ENCODE measurements around the gene MELK. TPM values are rescaled to one million over a fixed set of nuclear protein-coding genes. Genes with fewer than 3 reads are reported as not detected.

The MELK gene
- total and polyA plus RNA-seq, 2 of the 13 experiments (the other 11 are each of a cell fraction or from before 2014, with no cell fraction given): 16.7 to 50.4 TPM

DNA sequence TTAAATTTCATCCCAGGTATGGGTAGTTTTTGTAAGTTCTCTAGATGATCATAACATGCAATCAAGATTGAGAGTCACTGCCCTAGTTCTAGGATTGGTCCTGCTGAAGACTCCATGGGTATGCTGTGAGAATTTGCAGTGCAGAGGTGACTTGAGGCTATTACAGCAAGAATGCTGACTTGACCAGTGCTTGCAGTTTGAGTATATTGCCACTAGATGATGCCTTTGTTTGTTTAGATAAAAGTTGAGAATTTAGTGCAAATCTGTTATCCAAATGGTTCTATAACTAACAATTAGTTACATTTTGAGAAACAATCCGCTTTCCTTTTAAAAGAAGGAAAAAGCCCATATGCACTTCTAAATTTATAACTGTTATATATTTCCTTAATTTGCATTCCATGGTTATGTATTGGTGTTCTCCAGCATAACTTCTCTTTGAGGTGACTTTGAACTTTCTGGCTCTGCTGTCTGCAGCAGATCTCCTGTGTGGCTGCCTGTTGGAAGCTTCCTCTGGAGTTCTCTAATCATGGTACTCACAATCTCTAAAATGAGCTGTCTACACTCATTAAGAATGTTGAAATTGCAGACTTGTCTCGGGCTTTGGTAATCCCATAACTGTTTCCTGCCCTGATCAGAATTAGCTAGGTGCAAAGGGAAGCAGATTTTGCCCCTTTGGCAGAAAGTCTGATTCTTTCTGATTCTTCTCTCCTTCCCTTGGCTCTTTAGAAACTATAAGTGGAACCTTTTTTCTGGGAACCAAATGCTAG lies 24.9 kb downstream of the MELK start:
- no TSS peak for BruUV-seq (replicated peaks)
- Histone ChIP-seq H3K36me3 (replicated peaks in 1 of 2; ENCODE audit: control insufficient read depth in 1 of 2, insufficient read depth in 2 of 2, low read length in 2 of 2) (peaks cover 11 to 38% of the 10 kb centered on the region in 2 experiments), H3K4me2 (ENCODE audit: low read depth, low read length) (no peak overlapping the region), H3K4me1 (ENCODE audit: insufficient read depth, low read length) (no peaks in the 10 kb centered on the region), H3K4me3 (replicated peaks in 1 of 3; ENCODE audit: insufficient read depth in 1 of 3, low read depth in 2 of 3, low read length in 3 of 3) (no peak overlapping the region), H3K27ac (ENCODE audit: extremely low read length, insufficient read depth, low read length) (no peak overlapping the region), H3K9me3 (ENCODE audit: low read length) (no peaks in the 10 kb centered on the region), H3K79me2 (ENCODE audit: insufficient read depth, low read length) (no peaks in the 10 kb centered on the region), H4K20me1 (ENCODE audit: insufficient read depth, low read length) (peaks cover 3% of the 10 kb centered on the region; the same call in 1 of the 2 replicates), H2AFZ (ENCODE audit: low read length) (no peak overlapping the region), H3K9ac (ENCODE audit: insufficient read depth, low read depth, low read length) (no peak overlapping the region), H3K27me3 (ENCODE audit: control insufficient read depth in 1 of 2, insufficient read depth in 2 of 2, low read length in 2 of 2) (no peaks in the 10 kb centered on the region)
- DNase-seq (ENCODE audit: low spot score): peak; percentile 58
- intact Hi-C loops (cut with micrococcal nuclease; ENCODE audit: unreplicated experiment): no loop called here
- FAIRE-seq: peak; percentile 83
- ChIA-PET CTCF (ENCODE audit: low intra/inter-chr PET ratio, low total read pairs) (interaction anchor here (2.0 kb wide), 1 partner anchor 131 kb away, joined by 7 read pairs; no protein-coding TSS in a partner anchor), POLR2A (no interaction called here)
- 98% methylated on average over 2 of the region's 2 CpGs for WGBS (ENCODE audit: low lambda C conversion rate)
- peak; percentile 97 for ATAC-seq
- in situ Hi-C loops (cut with HindIII; ENCODE audit: extremely low pct_ligation_motif_present, low pct_unique_long_range_greater_than_20kb): no loop called here
- TF ChIP-seq MAFK (conservative IDR thresholded peaks at IDR 0.05 in 1 of 2, IDR thresholded peaks at IDR 0.05 in 1 of 2; ENCODE audit: low read length in 2 of 2) (peak; percentile 71), FOXA3 (CRISPR knock-in tag; IDR thresholded peaks at IDR 0.05) (0 out of 2 replicates have a peak, but pooled peaks have one; percentile 21), RAD21 (CRISPR knock-in tag; IDR thresholded peaks at IDR 0.05) (0 out of 2 replicates have a peak, but pooled peaks have one; percentile 13), SMC3 (IDR thresholded peaks at IDR 0.05; ENCODE audit: low read length) (peak; percentile 55), RBAK (CRISPR knock-in tag; IDR thresholded peaks at IDR 0.05) (no peak), STAG1 (CRISPR knock-in tag; IDR thresholded peaks at IDR 0.05) (0 out of 2 replicates have a peak, but pooled peaks have one; percentile 11), NR3C1 (CRISPR knock-in tag; IDR thresholded peaks at IDR 0.05) (no peak), FOXA1 (IDR thresholded peaks at IDR 0.05) (no peak), FOXA1 (CRISPR knock-in tag; IDR thresholded peaks at IDR 0.05) (peak; percentile 81), CBX2 (IDR thresholded peaks at IDR 0.05; ENCODE audit: low read depth, low read length) (no peak), CBX2 (CRISPR knock-in tag; IDR thresholded peaks at IDR 0.05; ENCODE audit: low read depth) (no peak), MAFF (IDR thresholded peaks at IDR 0.05; ENCODE audit: low read depth, low read length) (peak; percentile 77)
- TF ChIP-seq, protein P1, sequence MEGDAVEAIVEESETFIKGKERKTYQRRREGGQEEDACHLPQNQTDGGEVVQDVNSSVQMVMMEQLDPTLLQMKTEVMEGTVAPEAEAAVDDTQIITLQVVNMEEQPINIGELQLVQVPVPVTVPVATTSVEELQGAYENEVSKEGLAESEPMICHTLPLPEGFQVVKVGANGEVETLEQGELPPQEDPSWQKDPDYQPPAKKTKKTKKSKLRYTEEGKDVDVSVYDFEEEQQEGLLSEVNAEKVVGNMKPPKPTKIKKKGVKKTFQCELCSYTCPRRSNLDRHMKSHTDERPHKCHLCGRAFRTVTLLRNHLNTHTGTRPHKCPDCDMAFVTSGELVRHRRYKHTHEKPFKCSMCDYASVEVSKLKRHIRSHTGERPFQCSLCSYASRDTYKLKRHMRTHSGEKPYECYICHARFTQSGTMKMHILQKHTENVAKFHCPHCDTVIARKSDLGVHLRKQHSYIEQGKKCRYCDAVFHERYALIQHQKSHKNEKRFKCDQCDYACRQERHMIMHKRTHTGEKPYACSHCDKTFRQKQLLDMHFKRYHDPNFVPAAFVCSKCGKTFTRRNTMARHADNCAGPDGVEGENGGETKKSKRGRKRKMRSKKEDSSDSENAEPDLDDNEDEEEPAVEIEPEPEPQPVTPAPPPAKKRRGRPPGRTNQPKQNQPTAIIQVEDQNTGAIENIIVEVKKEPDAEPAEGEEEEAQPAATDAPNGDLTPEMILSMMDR (CRISPR knock-in tag; IDR thresholded peaks at IDR 0.05): peak; percentile 49
